Epithelial cell of esophagus (primary cell): ENCODE data around the gene PLXDC1.
A peak's percentile ranks its signal among the peaks of the same experiment; 100 is the strongest.

Experiments
- DNase-seq: peaks from one replicate; pipeline ENCODE4 v3.0.0; 2010; ENCODE audit warnings: low read depth
- H3K4me3 ChIP-seq: 2 replicates; pipeline ENCODE4 v1.5.1; 2011; ENCODE audit warnings: mild to moderate bottlenecking, low read length, control low read depth
- TF ChIP-seq, protein P1 (sequence below): IDR thresholded peaks from 2 replicates; pipeline ENCODE4 v1.5.1; 2011; ENCODE audit warnings: low read depth, mild to moderate bottlenecking, low read length, control low read depth, inconsistent platforms; ENCODE audit not compliant: insufficient read depth; ENCODE audit errors: missing control alignments

The PLXDC1 gene

GRCh38 chr17:39147221-39148185 is 3.9 kb downstream of the PLXDC1 start:
- no peak for DNase-seq
- TF ChIP-seq, protein P1, sequence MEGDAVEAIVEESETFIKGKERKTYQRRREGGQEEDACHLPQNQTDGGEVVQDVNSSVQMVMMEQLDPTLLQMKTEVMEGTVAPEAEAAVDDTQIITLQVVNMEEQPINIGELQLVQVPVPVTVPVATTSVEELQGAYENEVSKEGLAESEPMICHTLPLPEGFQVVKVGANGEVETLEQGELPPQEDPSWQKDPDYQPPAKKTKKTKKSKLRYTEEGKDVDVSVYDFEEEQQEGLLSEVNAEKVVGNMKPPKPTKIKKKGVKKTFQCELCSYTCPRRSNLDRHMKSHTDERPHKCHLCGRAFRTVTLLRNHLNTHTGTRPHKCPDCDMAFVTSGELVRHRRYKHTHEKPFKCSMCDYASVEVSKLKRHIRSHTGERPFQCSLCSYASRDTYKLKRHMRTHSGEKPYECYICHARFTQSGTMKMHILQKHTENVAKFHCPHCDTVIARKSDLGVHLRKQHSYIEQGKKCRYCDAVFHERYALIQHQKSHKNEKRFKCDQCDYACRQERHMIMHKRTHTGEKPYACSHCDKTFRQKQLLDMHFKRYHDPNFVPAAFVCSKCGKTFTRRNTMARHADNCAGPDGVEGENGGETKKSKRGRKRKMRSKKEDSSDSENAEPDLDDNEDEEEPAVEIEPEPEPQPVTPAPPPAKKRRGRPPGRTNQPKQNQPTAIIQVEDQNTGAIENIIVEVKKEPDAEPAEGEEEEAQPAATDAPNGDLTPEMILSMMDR = no peak
- no peak overlapping the region for H3K4me3 ChIP-seq

DNA sequence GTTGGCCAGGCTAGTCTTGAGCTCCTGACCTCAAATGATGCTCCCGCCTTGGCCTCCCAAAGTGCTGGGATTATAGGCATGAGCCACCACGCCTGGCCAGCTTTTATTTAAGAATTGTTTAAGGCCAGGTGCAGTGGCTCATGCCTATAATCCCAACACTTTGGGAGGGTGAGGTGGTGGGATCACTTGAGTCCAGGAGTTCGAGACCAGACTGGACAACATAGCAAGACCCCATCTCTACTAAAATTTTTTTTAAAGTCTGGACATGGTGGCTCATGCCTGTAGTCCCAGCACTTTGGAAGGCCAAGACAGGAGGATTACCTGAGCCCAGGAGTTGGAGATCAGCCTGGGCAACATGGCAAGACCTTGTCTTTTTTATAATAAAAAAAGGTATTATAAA is 5.2 kb downstream of the PLXDC1 start:
- TF ChIP-seq, protein P1 = no peak
- no peak overlapping the region for H3K4me3 ChIP-seq
- no peak for DNase-seq

DNA sequence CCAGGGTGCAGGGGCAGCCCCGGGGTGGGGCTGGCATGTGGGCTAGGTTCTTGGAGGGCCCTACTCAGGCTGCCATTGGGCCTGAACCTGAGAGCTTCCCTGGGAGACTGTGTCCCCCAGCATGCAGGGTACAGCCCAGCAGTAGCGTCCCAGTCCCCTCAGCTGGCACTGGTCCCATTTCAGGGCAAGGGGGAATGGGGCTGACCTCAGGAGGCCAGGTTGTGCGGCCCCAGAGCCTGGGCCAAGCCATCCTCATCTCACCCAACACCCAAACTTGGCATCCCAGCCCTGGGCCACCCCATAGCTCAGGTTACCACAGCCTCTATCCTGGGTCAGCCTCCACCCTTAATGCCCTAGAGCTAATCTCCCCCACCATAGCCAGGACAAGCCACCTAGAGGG is 6.3 kb downstream of the PLXDC1 start:
- DNase-seq = no peak
- TF ChIP-seq, protein P1 = no peak
- no peak overlapping the region for H3K4me3 ChIP-seq

DNA sequence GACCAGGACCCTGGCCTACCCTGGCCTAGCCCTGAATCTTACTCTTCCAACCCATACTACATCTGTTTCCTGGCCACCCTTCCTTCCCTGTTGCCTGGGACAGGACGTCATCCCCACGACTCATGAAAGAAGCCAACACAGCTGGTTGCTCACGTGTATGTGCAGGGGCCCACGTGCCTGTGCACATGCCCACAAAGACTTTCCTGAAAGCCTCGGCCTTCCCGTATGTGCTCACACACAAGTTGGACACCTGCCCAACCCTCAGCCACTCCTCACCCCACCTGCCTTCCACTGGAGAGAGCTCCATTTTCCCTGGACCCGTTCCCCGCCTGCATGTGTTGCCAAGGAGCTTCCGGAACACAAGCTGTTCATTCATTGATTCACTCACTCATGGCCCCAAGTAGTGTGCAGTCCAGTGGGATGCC is 7.0 kb downstream of the PLXDC1 start:
- DNase-seq = peak; percentile 93
- TF ChIP-seq, protein P1 = no peak
- H3K4me3 ChIP-seq = no peak overlapping the region

GRCh38 chr17:39143552-39144093 is 7.8 kb downstream of the PLXDC1 start:
- TF ChIP-seq, protein P1 = no peak
- H3K4me3 ChIP-seq = no peak overlapping the region
- DNase-seq = no peak

- TF ChIP-seq, protein P1 = no peak
- no peak for DNase-seq
- H3K4me3 ChIP-seq = no peak overlapping the region
Measured at GRCh38 chr17:39141915-39142664, 9.3 kb downstream of the PLXDC1 start.
